SK-N-SH (cell line): ENCODE data around the gene STRBP. TPM values are rescaled to one million over a fixed set of nuclear protein-coding genes. Genes with fewer than 3 reads are reported as not detected.

Experiments
- CTCF ChIA-PET: fragments of 300-600, 350-600 bp; formaldehyde crosslinking; extraction: SDS; loops from one replicate; lab custom pipeline; 2021; lab: Yijun Ruan, JAX
- POLR2A ChIA-PET: fragments of 350-600 bp; sonication (Branson Sonifier 250); formaldehyde crosslinking; extraction: SDS; loops from one replicate; lab custom pipeline; 2020; ENCODE audit warnings: antibody characterized with exemption, inconsistent platforms; lab: Yijun Ruan, JAX
- DNase-seq: peaks from one replicate; pipeline ENCODE4 v3.0.0; 2012
- H2AFZ ChIP-seq: fragments of 200-600 bp; sonication (generic); 2 replicates; pipeline ENCODE4 v1.8.1; 2016; ENCODE audit warnings: antibody characterized with exemption, mild to moderate bottlenecking, low read depth
- H3F3A ChIP-seq: fragments of 200-600 bp; sonication (generic); replicated peaks from 2 replicates; pipeline ENCODE3; 2016; ENCODE audit warnings: antibody characterized with exemption, mild to moderate bottlenecking; ENCODE audit not compliant: insufficient read depth
- H3K27ac ChIP-seq, 2 experiments: fragments of 200-500 bp in 1 of 2; fragments of 200-600 bp in 1 of 2; sonication (Bioruptor generic) in 1 of 2; sonication (generic), shearing (Covaris generic) in 1 of 2; 2 replicates each; pipeline versions ENCODE4 v1.5.1 to v1.6.1; 2014 to 2016; ENCODE audit warnings: low read depth in 2 of 2, inconsistent platforms in 1 of 2, low read length in 1 of 2, mild to moderate bottlenecking in 1 of 2, mixed read lengths in 1 of 2
- H3K27me3 ChIP-seq: fragments of 200-600 bp; sonication (generic), shearing (Covaris generic); 2 replicates; pipeline ENCODE4 v1.6.1; 2016; ENCODE audit warnings: mixed run types; ENCODE audit not compliant: insufficient read depth
- H3K36me3 ChIP-seq, 2 experiments: fragments of 200-500 bp in 1 of 2; fragments of 200-600 bp in 1 of 2; sonication (Bioruptor generic) in 1 of 2; sonication (generic) in 1 of 2; replicated peaks in 1 of 2; 2 replicates each; pipeline versions ENCODE3 to v1.5.1; 2014 to 2016; ENCODE audit warnings: low read length in 1 of 2, mild to moderate bottlenecking in 1 of 2; ENCODE audit not compliant: insufficient read depth in 2 of 2, control insufficient read depth in 1 of 2
- H3K4me1 ChIP-seq, 2 experiments: fragments of 200-500 bp in 1 of 2; fragments of 200-600 bp in 1 of 2; sonication (Bioruptor generic) in 1 of 2; sonication (generic), shearing (Covaris generic) in 1 of 2; 2 replicates each; pipeline versions ENCODE4 v1.5.1 to v1.6.1; 2014 to 2016; ENCODE audit warnings: low read depth in 1 of 2, low read length in 1 of 2, mixed run types in 1 of 2; ENCODE audit not compliant: insufficient read depth in 2 of 2, control insufficient read depth in 1 of 2
- H3K4me2 ChIP-seq: fragments of 200-600 bp; sonication (generic), shearing (Covaris generic); 2 replicates; pipeline ENCODE4 v1.6.1; 2017; ENCODE audit warnings: mixed run types
- H3K4me3 ChIP-seq, 2 experiments: fragments of 200-500 bp in 1 of 2; fragments of 200-600 bp in 1 of 2; sonication (Bioruptor generic) in 1 of 2; sonication (generic), shearing (Covaris generic) in 1 of 2; 2 replicates each; pipeline versions ENCODE4 v1.5.1 to v1.8.1; 2014 to 2016; ENCODE audit warnings: low read depth in 2 of 2, inconsistent platforms in 1 of 2, low read length in 1 of 2, mild to moderate bottlenecking in 1 of 2, mixed read lengths in 1 of 2, moderate library complexity in 1 of 2
- H3K79me2 ChIP-seq: fragments of 200-600 bp; sonication (generic); 2 replicates; pipeline ENCODE4 v1.8.1; 2017; ENCODE audit warnings: mild to moderate bottlenecking; ENCODE audit not compliant: insufficient read depth
- H3K9ac ChIP-seq: fragments of 200-600 bp; sonication (generic); 2 replicates; pipeline ENCODE4 v1.6.1; 2017; ENCODE audit warnings: mixed run types
- H3K9me2 ChIP-seq: fragments of 200-600 bp; sonication (generic); 2 replicates; pipeline ENCODE4 v1.6.1; 2017; ENCODE audit warnings: mixed run types
- H3K9me3 ChIP-seq: fragments of 200-600 bp; sonication (generic); 2 replicates; pipeline ENCODE4 v1.6.1; 2017; ENCODE audit warnings: mixed run types, mild to moderate bottlenecking, moderate library complexity
- H4K20me1 ChIP-seq: fragments of 200-600 bp; sonication (generic); 2 replicates; pipeline ENCODE4 v1.6.1; 2017; ENCODE audit warnings: mild to moderate bottlenecking, mixed run types; ENCODE audit not compliant: insufficient read depth
- CHD2 ChIP-seq: fragments of 150-350 bp; IDR thresholded peaks from 2 replicates; pipeline ENCODE4 v1.6.1; 2018; ENCODE audit warnings: low read length; ENCODE audit not compliant: partially characterized antibody
- CTCF ChIP-seq: fragments of 200-600 bp; sonication (generic); IDR thresholded peaks from 2 replicates; pipeline ENCODE4 v1.6.1; 2017; ENCODE audit warnings: antibody characterized with exemption, mild to moderate bottlenecking, moderate library complexity
- FOSL2 ChIP-seq: IDR thresholded peaks from 2 replicates; pipeline ENCODE4 v1.4.0; 2012; ENCODE audit warnings: low read depth, mild to moderate bottlenecking, moderate library complexity, borderline replicate concordance
- FOXM1 ChIP-seq: IDR thresholded peaks from 2 replicates; pipeline ENCODE4 v1.4.0; 2012; ENCODE audit warnings: low read depth, mild to moderate bottlenecking
- MEF2A ChIP-seq: IDR thresholded peaks from 2 replicates; pipeline ENCODE4 v1.4.0; 2012; ENCODE audit warnings: low read depth, borderline replicate concordance
- MXI1 ChIP-seq: IDR thresholded peaks from 2 replicates; pipeline ENCODE4 v1.6.1; 2012; ENCODE audit warnings: mild to moderate bottlenecking, low read depth, low read length, improper control_type of control experiment
- NRF1 ChIP-seq: IDR thresholded peaks from 2 replicates; pipeline ENCODE4 v1.6.1; 2012; ENCODE audit warnings: low read depth, mild to moderate bottlenecking, low read length
- POLR2AphosphoS5 ChIP-seq: IDR thresholded peaks from 2 replicates; pipeline ENCODE4 v1.6.1; 2012; ENCODE audit warnings: low read depth, low read length
- RAD21 ChIP-seq: IDR thresholded peaks from 2 replicates; pipeline ENCODE4 v1.6.1; 2012; ENCODE audit warnings: mild to moderate bottlenecking, low read length
- RCOR1 ChIP-seq: fragments of 150-350 bp; IDR thresholded peaks from 2 replicates; pipeline ENCODE4 v1.6.1; 2017; ENCODE audit warnings: antibody characterized with exemption, low read length
- REST ChIP-seq: IDR thresholded peaks from 2 replicates; pipeline ENCODE4 v1.6.1; 2012; ENCODE audit warnings: mild to moderate bottlenecking, low read depth, low read length, moderate library complexity
- SIN3A ChIP-seq: IDR thresholded peaks from 2 replicates; pipeline ENCODE4 v1.6.1; 2012; ENCODE audit warnings: low read depth, mild to moderate bottlenecking, low read length, moderate library complexity, borderline replicate concordance
- TAF1 ChIP-seq: IDR thresholded peaks from 2 replicates; pipeline ENCODE4 v1.6.1; 2012; ENCODE audit warnings: low read depth, mild to moderate bottlenecking, low read length, moderate library complexity, borderline replicate concordance
- TEAD4 ChIP-seq: IDR thresholded peaks from 2 replicates; pipeline ENCODE4 v1.4.0; 2012; ENCODE audit warnings: mild to moderate bottlenecking, borderline replicate concordance; ENCODE audit not compliant: insufficient read depth
- USF2 ChIP-seq: fragments of 150-350 bp; IDR thresholded peaks from 2 replicates; pipeline ENCODE4 v1.6.1; 2017; ENCODE audit warnings: antibody characterized with exemption, low read length, low read depth, borderline replicate concordance
- polyA plus RNA-seq, 3 experiments: library from polyadenylated mRNA; depleted of rRNA; stranded (reverse); fragments of >200 nt; gene quantifications; 2 replicates each; pipeline ENCODE4 v1.2.3, GENCODE V29; 2012

The STRBP gene
- polyA plus RNA-seq, 1 of the 3 experiments (the other 2 are of a cell fraction): 5.9 TPM

GRCh38 chr9:123296174-123296573 is 27.8 kb upstream of the STRBP start:
- DNase-seq: no peak
- Histone ChIP-seq H3K4me1 (peaks cover 0 to 9% of the 10 kb centered on the region in 2 experiments; a peak in 1 of 4 replicates), H3K9me3 (no peaks in the 10 kb centered on the region), H3K4me2 (no peak overlapping the region), H3K79me2 (no peaks in the 10 kb centered on the region), H3K9me2 (no peaks in the 10 kb centered on the region; the same call in 1 of the 2 replicates), H3K9ac (no peak overlapping the region), H4K20me1 (no peaks in the 10 kb centered on the region), H3K36me3 (no peaks in the 10 kb centered on the region), H3K27me3 (0 out of 2 replicates have a peak, but pooled peaks cover 7% of the 10 kb centered on the region), H3K27ac (no peak overlapping the region), H2AFZ (no peak overlapping the region), H3K4me3 (no peak overlapping the region), H3F3A (peaks cover 3% of the 10 kb centered on the region)
- TF ChIP-seq MEF2A (no peak), CHD2 (no peak), TAF1 (no peak), REST (no peak), RAD21 (no peak), POLR2AphosphoS5 (no peak), MXI1 (no peak), TEAD4 (no peak), NRF1 (no peak), RCOR1 (no peak), FOXM1 (no peak), FOSL2 (no peak), SIN3A (no peak), USF2 (no peak), CTCF (no peak)
- POLR2A ChIA-PET: no interaction called here
- CTCF ChIA-PET: interaction anchor here (1.2 to 1.3 kb wide), 2 partner anchors 38 to 88 kb away, joined by 3 read pairs; no protein-coding TSS in a partner anchor
